NCI-H1105 (cell line): Measurements from ENCODE around the gene PRDX6.
"Not testable (repeated sequence)": the region's sequence is repeated elsewhere in the genome, so short reads cannot be mapped to it uniquely, and the experiment has no call there.

Experiments used
- DNase-seq: peaks from one replicate; lab custom pipeline; 2025; lab: John Stamatoyannopoulos, UW

Gene PRDX6

GRCh38 chr1:173477286-173478093 lies at the start of gene PRDX6:
PRDX6 (plus strand) TSS chr1:173477335; CDS start chr1:173477398, 63 bp downstream.
- DNase-seq = peak; percentile 95

GRCh38 chr1:173429471-173430402 lies 47.4 kb upstream of the PRDX6 start:
- no peak for DNase-seq

- DNase-seq = no peak
These were observed 46.3 kb upstream of the PRDX6 start for GRCh38 chr1:173430677-173431303.

GRCh38 chr1:173431304-173432045 lies 45.7 kb upstream of the PRDX6 start:
- DNase-seq = peak; percentile 73

- DNase-seq = no peak
These were observed 44.8 kb upstream of the PRDX6 start for GRCh38 chr1:173432331-173432730.

- DNase-seq = no peak
These were observed 43.3 kb upstream of the PRDX6 start for GRCh38 chr1:173433751-173434326.

- DNase-seq = no peak
These were observed 40.2 kb upstream of the PRDX6 start for GRCh38 chr1:173436841-173437428.

- no peak for DNase-seq
These were observed 38.5 kb upstream of the PRDX6 start for GRCh38 chr1:173438675-173439074.

GRCh38 chr1:173440430-173440829 lies 36.7 kb upstream of the PRDX6 start:
- no peak for DNase-seq

GRCh38 chr1:173444757-173445156 lies 32.4 kb upstream of the PRDX6 start:
- no peak for DNase-seq

- no peak for DNase-seq
These were observed 32.0 kb upstream of the PRDX6 start for GRCh38 chr1:173445164-173445563.

- DNase-seq = no peak
These were observed 31.5 kb upstream of the PRDX6 start for GRCh38 chr1:173445656-173446055.

GRCh38 chr1:173447224-173447623 lies 29.9 kb upstream of the PRDX6 start:
- no peak for DNase-seq

- DNase-seq = no peak
These were observed 28.2 kb upstream of the PRDX6 start for GRCh38 chr1:173448945-173449344.

- DNase-seq = peak; percentile 6
These were observed 25.2 kb upstream of the PRDX6 start for GRCh38 chr1:173451981-173452380.

GRCh38 chr1:173453982-173454381 lies 23.2 kb upstream of the PRDX6 start:
- DNase-seq = no peak

GRCh38 chr1:173454966-173455524 lies 22.1 kb upstream of the PRDX6 start:
- no peak for DNase-seq

GRCh38 chr1:173459885-173460284 lies 17.2 kb upstream of the PRDX6 start:
- no peak for DNase-seq

GRCh38 chr1:173462666-173463065 lies 14.5 kb upstream of the PRDX6 start:
- not testable (repeated sequence) for DNase-seq

- DNase-seq = not testable (repeated sequence)
These were observed 12.9 kb upstream of the PRDX6 start for GRCh38 chr1:173464185-173464584.

GRCh38 chr1:173467426-173467825 lies 9.7 kb upstream of the PRDX6 start:
- DNase-seq = no peak
